C4-2B (cell line): Measurements from ENCODE around the gene SMIM35.

Source experiments
- CTCF ChIP-seq: fragments of 450-650 bp; conservative IDR thresholded peaks from 2 replicates; pipeline ENCODE4 v1.5.1; 2017; ENCODE audit warnings: mild to moderate bottlenecking
- ZFX ChIP-seq: fragments of 450-650 bp; IDR thresholded peaks from 2 replicates; pipeline ENCODE4 v1.6.1; 2017

DNA sequence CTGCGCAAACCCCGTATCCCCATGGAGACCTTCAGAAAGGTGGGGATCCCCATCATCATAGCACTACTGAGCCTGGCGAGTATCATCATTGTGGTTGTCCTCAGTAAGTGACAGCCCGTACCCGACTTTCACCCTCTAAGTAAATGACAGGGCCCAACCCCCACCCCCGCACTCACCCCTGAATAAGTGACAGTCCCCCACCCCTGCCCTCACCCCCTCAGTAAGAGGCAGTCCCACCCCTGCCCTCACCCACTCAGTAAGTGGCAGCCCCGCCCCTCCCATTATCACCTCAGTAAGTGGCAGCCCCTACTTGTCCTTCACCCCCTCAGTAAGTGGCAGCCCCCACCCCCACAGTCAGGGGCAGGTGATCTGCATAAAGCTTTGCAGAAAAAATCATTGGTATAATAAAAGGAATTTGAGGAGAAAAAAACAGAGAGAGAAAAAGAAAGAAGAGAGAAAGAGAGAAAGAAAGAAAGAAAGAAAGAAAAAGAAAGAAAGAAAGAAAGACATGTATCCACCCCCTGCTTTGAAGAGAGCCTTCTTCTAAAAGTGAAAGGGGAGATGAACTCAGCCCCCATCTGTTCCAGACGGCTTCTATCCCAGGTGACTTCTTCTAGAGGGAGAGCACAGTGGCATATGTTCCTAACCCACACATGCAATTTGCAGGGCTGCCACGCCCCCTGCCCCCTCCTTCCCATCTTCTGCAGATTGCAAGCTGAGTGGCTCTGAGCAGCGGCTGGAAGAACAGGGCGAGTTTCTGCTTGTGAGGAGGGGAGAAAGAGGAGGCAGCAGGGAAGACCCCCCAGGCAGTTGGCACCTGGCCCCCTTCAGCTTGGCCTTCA, 12.5 kb upstream of the SMIM35 start:
- TF ChIP-seq CTCF (no peak), ZFX (no peak)
